DOHH2 (cell line): ENCODE measurements around the gene PSMA2.

Experiments
- EZH2phosphoT487 ChIP-seq: fragments of 200-600 bp; sonication (generic); IDR thresholded peaks from 2 replicates; pipeline ENCODE4 v1.6.1; 2017; ENCODE audit warnings: borderline replicate concordance, mild to moderate bottlenecking, antibody characterized with exemption, low read length, moderate library complexity, mixed read lengths
- TF ChIP-seq, protein P1 (sequence below): fragments of 200-600 bp; sonication (generic); IDR thresholded peaks from one replicate; pipeline ENCODE4 v1.5.1; 2014; ENCODE audit warnings: antibody characterized with exemption, mild to moderate bottlenecking, low read depth, low read length; ENCODE audit not compliant: poor library complexity, severe bottlenecking

- TF ChIP-seq, protein P1, sequence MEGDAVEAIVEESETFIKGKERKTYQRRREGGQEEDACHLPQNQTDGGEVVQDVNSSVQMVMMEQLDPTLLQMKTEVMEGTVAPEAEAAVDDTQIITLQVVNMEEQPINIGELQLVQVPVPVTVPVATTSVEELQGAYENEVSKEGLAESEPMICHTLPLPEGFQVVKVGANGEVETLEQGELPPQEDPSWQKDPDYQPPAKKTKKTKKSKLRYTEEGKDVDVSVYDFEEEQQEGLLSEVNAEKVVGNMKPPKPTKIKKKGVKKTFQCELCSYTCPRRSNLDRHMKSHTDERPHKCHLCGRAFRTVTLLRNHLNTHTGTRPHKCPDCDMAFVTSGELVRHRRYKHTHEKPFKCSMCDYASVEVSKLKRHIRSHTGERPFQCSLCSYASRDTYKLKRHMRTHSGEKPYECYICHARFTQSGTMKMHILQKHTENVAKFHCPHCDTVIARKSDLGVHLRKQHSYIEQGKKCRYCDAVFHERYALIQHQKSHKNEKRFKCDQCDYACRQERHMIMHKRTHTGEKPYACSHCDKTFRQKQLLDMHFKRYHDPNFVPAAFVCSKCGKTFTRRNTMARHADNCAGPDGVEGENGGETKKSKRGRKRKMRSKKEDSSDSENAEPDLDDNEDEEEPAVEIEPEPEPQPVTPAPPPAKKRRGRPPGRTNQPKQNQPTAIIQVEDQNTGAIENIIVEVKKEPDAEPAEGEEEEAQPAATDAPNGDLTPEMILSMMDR, result no peak
- no peak for TF ChIP-seq EZH2phosphoT487
Observed at GRCh38 chr7:42913591-42913990, 18.4 kb downstream of the PSMA2 start.
